ENCODE results near the gene FEZF1. TPM values are rescaled to one million over a fixed set of nuclear protein-coding genes. Genes with fewer than 3 reads are reported as not detected.

The FEZF1 gene
- total RNA-seq, 5 donors from 2014 or later (not counting 1 experiment from before 2014, with no cell fraction given): not detected

GRCh38 chr7:122300211-122300932 is 4.2 kb downstream of the FEZF1 start:
- H3K4me1 Mint-ChIP-seq: peaks cover 0 to 2% (median 0%) of the 10 kb centered on the region in 3 donors
- ATAC-seq (replicated peaks in 1 of 4) (no peak), DNase-seq (no peak)
- Histone ChIP-seq H3K9me3 (no peaks in the 10 kb centered on the region), H3K4me1 (ENCODE audit: control insufficient read depth in 1 of 2, extremely low read depth in 1 of 2, insufficient read depth in 2 of 2, low read length in 2 of 2) (no peaks in the 10 kb centered on the region), H3K27ac (ENCODE audit: low read length) (no peak overlapping the region), H3K4me3 (ENCODE audit: control insufficient read depth in 1 of 2, extremely low read depth in 1 of 2, low read length in 1 of 2) (no peak overlapping the region), H3K36me3 (ENCODE audit: control insufficient read depth in 2 of 2, extremely low read depth in 1 of 2, insufficient read depth in 1 of 2, low read length in 1 of 2) (no peaks in the 10 kb centered on the region), H3K27me3 (replicated peaks in 1 of 2; ENCODE audit: control insufficient read depth in 2 of 2, extremely low read depth in 1 of 2, insufficient read depth in 2 of 2, low read length in 1 of 2) (peaks cover 23 to 38% of the 10 kb centered on the region in 2 experiments)
- H3K4me3 Mint-ChIP-seq: no peak overlapping the region
- WGBS (ENCODE audit: insufficient coverage): 18% methylated on average over 34 of the region's 43 CpGs
- H3K27me3 Mint-ChIP-seq: peaks cover 64 to 66% of the 10 kb centered on the region in 2 donors
- H3K36me3 Mint-ChIP-seq: no peaks in the 10 kb centered on the region
- ChIA-PET CTCF (no interaction called here), POLR2A (no interaction called here)
- peaks cover 0 to 11% (median 0%) of the 10 kb centered on the region in 3 donors for H3K9me3 Mint-ChIP-seq
- H3K27ac Mint-ChIP-seq: no peak overlapping the region

- H3K27ac ChIP-seq (ENCODE audit: low read length): no peak overlapping the region
- Mint-ChIP-seq H3K27me3 (peaks cover 59 to 65% of the 10 kb centered on the region in 2 donors), H3K27ac (no peak overlapping the region), H3K4me3 (no peak overlapping the region), H3K4me1 (peaks cover 0 to 2% (median 0%) of the 10 kb centered on the region in 3 donors), H3K36me3 (no peaks in the 10 kb centered on the region), H3K9me3 (peaks cover 0 to 14% (median 0%) of the 10 kb centered on the region in 3 donors)
- POLR2A ChIA-PET: interaction anchor here in 1 of 2 donors (0.5 kb wide), 1 partner anchor 66 kb away, joined by 3 read pairs; no protein-coding TSS in a partner anchor
- WGBS (ENCODE audit: insufficient coverage): 19% methylated on average over 32 of the region's 32 CpGs
- H3K4me3 ChIP-seq (ENCODE audit: control insufficient read depth in 1 of 2, extremely low read depth in 1 of 2, low read length in 1 of 2): no peak overlapping the region
- DNase-seq: no peak
- H3K4me1 ChIP-seq (ENCODE audit: control insufficient read depth in 1 of 2, extremely low read depth in 1 of 2, insufficient read depth in 2 of 2, low read length in 2 of 2): no peaks in the 10 kb centered on the region
- CTCF ChIA-PET: no interaction called here
- peaks cover 23 to 32% of the 10 kb centered on the region in 2 experiments for H3K27me3 ChIP-seq (replicated peaks in 1 of 2; ENCODE audit: control insufficient read depth in 2 of 2, extremely low read depth in 1 of 2, insufficient read depth in 2 of 2, low read length in 1 of 2)
- no peaks in the 10 kb centered on the region for H3K36me3 ChIP-seq (ENCODE audit: control insufficient read depth in 2 of 2, extremely low read depth in 1 of 2, insufficient read depth in 1 of 2, low read length in 1 of 2)
- H3K9me3 ChIP-seq: no peaks in the 10 kb centered on the region
- ATAC-seq (replicated peaks in 1 of 4): no peak
Observed at GRCh38 chr7:122299624-122300210, 4.8 kb downstream of the FEZF1 start.

- no peak for ATAC-seq (replicated peaks in 1 of 4)
Observed at GRCh38 chr7:122298618-122299017, 5.9 kb downstream of the FEZF1 start.

GRCh38 chr7:122298131-122298530 is 6.4 kb downstream of the FEZF1 start:
- Histone ChIP-seq H3K4me3 (ENCODE audit: control insufficient read depth in 1 of 2, extremely low read depth in 1 of 2, low read length in 1 of 2) (no peak overlapping the region), H3K36me3 (ENCODE audit: control insufficient read depth in 2 of 2, extremely low read depth in 1 of 2, insufficient read depth in 1 of 2, low read length in 1 of 2) (no peaks in the 10 kb centered on the region), H3K27ac (ENCODE audit: low read length) (no peak overlapping the region), H3K27me3 (replicated peaks in 1 of 2; ENCODE audit: control insufficient read depth in 2 of 2, extremely low read depth in 1 of 2, insufficient read depth in 2 of 2, low read length in 1 of 2) (peaks cover 18 to 23% of the 10 kb centered on the region in 2 experiments), H3K9me3 (no peaks in the 10 kb centered on the region), H3K4me1 (ENCODE audit: control insufficient read depth in 1 of 2, extremely low read depth in 1 of 2, insufficient read depth in 2 of 2, low read length in 2 of 2) (no peaks in the 10 kb centered on the region)
- WGBS (ENCODE audit: insufficient coverage): no CpG with 5 or more reads among the region's 2 CpGs
- Mint-ChIP-seq H3K4me3 (no peak overlapping the region), H3K36me3 (no peaks in the 10 kb centered on the region), H3K4me1 (no peaks in the 10 kb centered on the region), H3K27ac (no peak overlapping the region), H3K27me3 (peaks cover 49 to 51% of the 10 kb centered on the region in 2 donors), H3K9me3 (peaks cover 0 to 12% (median 0%) of the 10 kb centered on the region in 3 donors)
- ChIA-PET POLR2A (no interaction called here), CTCF (no interaction called here)
- DNase-seq (no peak), ATAC-seq (replicated peaks in 1 of 4) (no peak)

More at GRCh38 chr7:122298618-122299017, 5.9 kb downstream of the FEZF1 start:
- no peaks in the 10 kb centered on the region for H3K4me1 ChIP-seq (ENCODE audit: control insufficient read depth in 1 of 2, extremely low read depth in 1 of 2, insufficient read depth in 2 of 2, low read length in 2 of 2)
- H3K27ac Mint-ChIP-seq: no peak overlapping the region
- no peak overlapping the region for H3K4me3 Mint-ChIP-seq
- DNase-seq: no peak
- no peak overlapping the region for H3K27ac ChIP-seq (ENCODE audit: low read length)
- no peak overlapping the region for H3K4me3 ChIP-seq (ENCODE audit: control insufficient read depth in 1 of 2, extremely low read depth in 1 of 2, low read length in 1 of 2)
- H3K36me3 ChIP-seq (ENCODE audit: control insufficient read depth in 2 of 2, extremely low read depth in 1 of 2, insufficient read depth in 1 of 2, low read length in 1 of 2): no peaks in the 10 kb centered on the region
- CTCF ChIA-PET: no interaction called here
- H3K9me3 Mint-ChIP-seq: peaks cover 0 to 14% (median 0%) of the 10 kb centered on the region in 3 donors
- no peaks in the 10 kb centered on the region for H3K36me3 Mint-ChIP-seq
- POLR2A ChIA-PET: no interaction called here
- WGBS (ENCODE audit: insufficient coverage): no CpG with 5 or more reads among the region's 2 CpGs
- H3K27me3 ChIP-seq (replicated peaks in 1 of 2; ENCODE audit: control insufficient read depth in 2 of 2, extremely low read depth in 1 of 2, insufficient read depth in 2 of 2, low read length in 1 of 2): peaks cover 21 to 23% of the 10 kb centered on the region in 2 experiments
- H3K9me3 ChIP-seq: no peaks in the 10 kb centered on the region
- no peaks in the 10 kb centered on the region for H3K4me1 Mint-ChIP-seq
- H3K27me3 Mint-ChIP-seq: peaks cover 54% of the 10 kb centered on the region in 2 donors

GRCh38 chr7:122291189-122291588 is 13.4 kb downstream of the FEZF1 start:
- WGBS (ENCODE audit: insufficient coverage): no CpG with 5 or more reads among the region's 2 CpGs
- Histone ChIP-seq H3K4me3 (ENCODE audit: control insufficient read depth in 1 of 2, extremely low read depth in 1 of 2, low read length in 1 of 2) (no peak overlapping the region), H3K27me3 (replicated peaks in 1 of 2; ENCODE audit: control insufficient read depth in 2 of 2, extremely low read depth in 1 of 2, insufficient read depth in 2 of 2, low read length in 1 of 2) (no peaks in the 10 kb centered on the region), H3K36me3 (ENCODE audit: control insufficient read depth in 2 of 2, extremely low read depth in 1 of 2, insufficient read depth in 1 of 2, low read length in 1 of 2) (no peaks in the 10 kb centered on the region), H3K4me1 (ENCODE audit: control insufficient read depth in 1 of 2, extremely low read depth in 1 of 2, insufficient read depth in 2 of 2, low read length in 2 of 2) (no peaks in the 10 kb centered on the region), H3K9me3 (no peaks in the 10 kb centered on the region), H3K27ac (ENCODE audit: low read length) (no peak overlapping the region)
- Mint-ChIP-seq H3K9me3 (peaks cover 7 to 13% (median 12%) of the 10 kb centered on the region in 3 donors), H3K36me3 (no peaks in the 10 kb centered on the region), H3K27me3 (peaks cover 4 to 5% of the 10 kb centered on the region in 2 donors), H3K4me1 (no peaks in the 10 kb centered on the region), H3K4me3 (no peak overlapping the region), H3K27ac (no peak overlapping the region)
- DNase-seq (no peak), ATAC-seq (replicated peaks in 1 of 4) (no peak)
- ChIA-PET POLR2A (no interaction called here), CTCF (no interaction called here)

GRCh38 chr7:122290476-122290875 is 14.1 kb downstream of the FEZF1 start:
- Histone ChIP-seq H3K4me3 (ENCODE audit: control insufficient read depth in 1 of 2, extremely low read depth in 1 of 2, low read length in 1 of 2) (no peak overlapping the region), H3K9me3 (no peaks in the 10 kb centered on the region), H3K27me3 (replicated peaks in 1 of 2; ENCODE audit: control insufficient read depth in 2 of 2, extremely low read depth in 1 of 2, insufficient read depth in 2 of 2, low read length in 1 of 2) (no peaks in the 10 kb centered on the region), H3K36me3 (ENCODE audit: control insufficient read depth in 2 of 2, extremely low read depth in 1 of 2, insufficient read depth in 1 of 2, low read length in 1 of 2) (no peaks in the 10 kb centered on the region), H3K4me1 (ENCODE audit: control insufficient read depth in 1 of 2, extremely low read depth in 1 of 2, insufficient read depth in 2 of 2, low read length in 2 of 2) (no peaks in the 10 kb centered on the region), H3K27ac (ENCODE audit: low read length) (no peak overlapping the region)
- ATAC-seq (replicated peaks in 1 of 4) (no peak), DNase-seq (no peak)
- no CpG with 5 or more reads among the region's 1 CpG for WGBS (ENCODE audit: insufficient coverage)
- no peak overlapping the region for H3K4me3 Mint-ChIP-seq
- no peaks in the 10 kb centered on the region for H3K36me3 Mint-ChIP-seq
- no peak overlapping the region for H3K27ac Mint-ChIP-seq
- ChIA-PET CTCF (no interaction called here), POLR2A (no interaction called here)
- H3K4me1 Mint-ChIP-seq: no peaks in the 10 kb centered on the region
- H3K27me3 Mint-ChIP-seq: peaks cover 4% of the 10 kb centered on the region in 2 donors
- H3K9me3 Mint-ChIP-seq: peaks cover 7 to 16% (median 12%) of the 10 kb centered on the region in 3 donors

All from T-cell (primary cell).